Gastrocnemius medialis (tissue), 4 donors: ENCODE results near the gene GPA33.

Source experiments
- POLR2A ChIP-seq, 2 donors: fragments of 450-650 bp; IDR thresholded peaks; one replicate each; pipeline ENCODE4 v1.6.1; 2017; ENCODE audit warnings: antibody characterized with exemption in 2 of 2, mild to moderate bottlenecking in 2 of 2, moderate library complexity in 2 of 2
- TF ChIP-seq, protein P1 (sequence below), 5 experiments: fragments of 450-650 bp in 3 of 5; fragments of 200-600 bp in 2 of 5; sonication (generic) in 2 of 5; IDR thresholded peaks in 4 of 5; conservative IDR thresholded peaks in 1 of 5; 1 replicate in 4 of 5; 2 replicates in 1 of 5; pipeline ENCODE4 v1.5.1; 2016 to 2019; ENCODE audit warnings: antibody characterized with exemption in 5 of 5, mild to moderate bottlenecking in 3 of 5, moderate library complexity in 3 of 5

DNA sequence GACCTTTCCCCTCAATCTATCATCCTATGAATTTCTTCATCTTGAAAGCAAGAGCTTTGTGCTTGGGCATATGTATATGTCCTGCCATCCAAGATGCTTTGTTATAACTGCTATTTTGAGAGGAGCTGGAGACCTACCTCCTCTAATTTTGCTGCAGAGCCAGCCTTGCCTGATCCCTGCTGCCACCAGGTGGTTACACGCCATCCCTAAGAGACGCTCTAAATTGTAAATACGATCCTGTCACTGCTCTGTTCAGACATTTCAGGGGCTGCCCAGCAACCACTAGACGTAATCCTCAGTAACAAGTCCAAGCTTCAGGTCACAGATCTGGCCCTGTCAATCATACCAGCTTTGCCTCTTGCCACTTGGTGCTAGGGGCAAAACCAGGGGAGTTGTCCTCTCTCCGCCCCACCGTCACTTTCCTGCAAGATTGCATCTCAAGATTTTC is 32.9 kb downstream of the GPA33 start:
- TF ChIP-seq, protein P1, sequence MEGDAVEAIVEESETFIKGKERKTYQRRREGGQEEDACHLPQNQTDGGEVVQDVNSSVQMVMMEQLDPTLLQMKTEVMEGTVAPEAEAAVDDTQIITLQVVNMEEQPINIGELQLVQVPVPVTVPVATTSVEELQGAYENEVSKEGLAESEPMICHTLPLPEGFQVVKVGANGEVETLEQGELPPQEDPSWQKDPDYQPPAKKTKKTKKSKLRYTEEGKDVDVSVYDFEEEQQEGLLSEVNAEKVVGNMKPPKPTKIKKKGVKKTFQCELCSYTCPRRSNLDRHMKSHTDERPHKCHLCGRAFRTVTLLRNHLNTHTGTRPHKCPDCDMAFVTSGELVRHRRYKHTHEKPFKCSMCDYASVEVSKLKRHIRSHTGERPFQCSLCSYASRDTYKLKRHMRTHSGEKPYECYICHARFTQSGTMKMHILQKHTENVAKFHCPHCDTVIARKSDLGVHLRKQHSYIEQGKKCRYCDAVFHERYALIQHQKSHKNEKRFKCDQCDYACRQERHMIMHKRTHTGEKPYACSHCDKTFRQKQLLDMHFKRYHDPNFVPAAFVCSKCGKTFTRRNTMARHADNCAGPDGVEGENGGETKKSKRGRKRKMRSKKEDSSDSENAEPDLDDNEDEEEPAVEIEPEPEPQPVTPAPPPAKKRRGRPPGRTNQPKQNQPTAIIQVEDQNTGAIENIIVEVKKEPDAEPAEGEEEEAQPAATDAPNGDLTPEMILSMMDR (IDR thresholded peaks at IDR 0.05 in 4 of 5, conservative IDR thresholded peaks at IDR 0.05 in 1 of 5), result peak in 4 of 5 experiments; percentile 5 to 25 (median 15)
- TF ChIP-seq POLR2A (IDR thresholded peaks at IDR 0.05), result no peak
